Hypothalamus (tissue), 51 donors: ENCODE measurements around the gene NCBP2L.
A peak's percentile ranks its signal among the peaks of the same experiment; 100 is the strongest.

Experiments used
- DNase-seq, 51 donors: peaks; one replicate each; lab custom pipeline; 2025; lab: John Stamatoyannopoulos, UW

NCBP2L gene

DNA sequence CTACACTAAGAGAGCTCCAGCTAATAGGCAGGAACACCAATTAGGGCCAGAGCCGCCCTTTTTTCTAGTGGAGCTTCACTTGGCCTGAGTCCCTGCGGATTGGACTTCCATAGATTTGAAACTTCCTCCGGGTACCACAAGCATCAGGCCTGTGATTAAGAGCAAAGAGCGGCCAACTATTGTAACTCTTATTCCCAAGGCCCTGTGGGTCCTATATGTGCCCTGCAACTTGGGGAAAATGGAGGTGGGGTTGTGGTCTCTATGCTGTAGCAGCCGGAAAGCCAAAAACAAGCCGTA is at the start of gene NCBP2L:
NCBP2L (plus strand) TSS at position 198 of the 297 bp plus-strand sequence. CDS start 16,488 bp downstream, outside the sequence.
- no peak for DNase-seq

DNA sequence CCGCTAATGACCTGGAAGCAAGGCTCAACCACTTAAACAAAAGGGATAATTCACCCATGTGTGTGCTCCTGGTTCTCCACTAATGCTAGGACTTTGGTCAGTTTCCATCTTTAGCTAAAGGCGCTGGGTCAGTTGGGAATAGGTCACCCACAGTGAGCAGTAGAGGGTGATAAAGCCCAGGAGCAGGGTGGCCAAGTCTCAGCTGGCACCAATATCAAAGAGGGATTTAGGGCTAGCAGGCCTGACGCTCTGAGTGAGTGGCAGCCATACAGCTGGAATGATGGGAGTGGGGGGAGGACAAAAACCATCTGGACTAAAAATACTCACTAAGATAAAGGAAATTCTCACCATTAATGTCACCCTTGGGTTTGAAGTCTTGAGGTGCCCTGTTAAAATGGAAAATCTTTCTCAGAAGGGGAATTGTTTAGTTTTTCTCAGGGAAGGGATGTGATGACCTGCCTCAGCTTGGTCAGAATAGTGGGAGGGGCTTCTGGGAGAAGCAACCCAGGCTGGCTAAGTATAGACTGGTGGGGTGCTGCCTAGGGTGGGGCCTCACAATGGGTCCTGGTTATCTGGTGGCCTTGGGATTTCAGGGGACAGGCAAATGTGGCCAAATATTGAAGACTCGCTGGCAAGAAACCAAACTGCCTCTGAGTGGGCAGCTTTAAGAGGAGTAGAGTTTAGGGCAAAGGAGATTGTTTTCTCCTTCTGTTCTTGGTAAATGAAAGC is 49.0 kb upstream of the NCBP2L start:
- peak in 17 of 51 donors; percentile 1 to 28 (median 3) for DNase-seq

DNA sequence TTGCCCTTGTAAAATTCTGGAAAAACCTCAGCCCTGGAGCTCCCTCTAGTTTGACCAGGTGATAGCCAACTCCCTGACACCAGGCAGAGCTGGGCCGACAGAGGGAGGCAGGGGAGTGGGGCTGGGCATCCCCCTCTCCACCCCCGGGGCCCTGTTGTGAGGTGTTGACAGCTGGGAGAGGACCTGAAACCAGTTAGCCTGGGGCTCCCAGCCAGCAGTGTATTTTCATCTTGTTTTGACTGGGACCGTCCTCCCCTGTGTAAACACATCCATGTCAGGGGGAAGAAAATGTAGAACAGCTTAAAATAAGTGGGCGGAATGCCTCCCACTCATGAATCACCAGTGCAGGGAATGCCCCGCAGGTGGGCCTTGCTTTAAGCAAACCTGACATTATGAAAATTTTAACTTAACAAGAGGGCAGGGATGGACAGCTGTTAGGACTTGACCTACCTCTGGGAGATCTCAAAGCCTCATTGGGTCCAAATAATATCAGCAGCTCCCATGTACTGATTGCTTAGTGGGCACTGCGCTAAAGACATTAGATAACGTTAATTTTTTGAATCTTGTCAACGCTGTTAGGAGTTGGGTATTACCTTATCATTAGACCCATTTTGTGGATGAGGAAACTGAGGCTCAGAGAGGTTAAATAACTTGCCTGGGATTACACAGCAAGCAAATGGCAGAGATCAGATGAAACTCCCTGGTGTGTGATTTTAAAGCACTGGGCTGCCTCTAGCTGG is 47.8 kb upstream of the NCBP2L start:
- peak in 1 of 51 donors; percentile 28 for DNase-seq

DNA sequence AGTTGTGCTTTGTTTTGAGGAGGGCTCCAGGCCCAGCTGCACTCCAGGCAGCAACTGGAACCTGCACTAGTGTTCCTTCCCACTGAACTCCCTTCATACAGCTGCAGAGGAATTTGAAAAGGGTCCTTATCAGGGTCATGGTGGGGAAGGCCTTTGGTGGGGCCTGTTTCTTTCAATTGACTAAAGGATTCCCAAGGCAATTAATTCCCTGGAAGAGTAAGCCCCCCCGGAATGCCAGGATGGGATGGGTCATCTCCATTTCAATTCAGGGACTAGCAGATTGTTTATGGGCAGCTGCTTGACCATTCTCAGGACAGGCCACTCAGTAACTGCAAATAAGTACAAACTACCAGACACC is 47.3 kb upstream of the NCBP2L start:
- DNase-seq = no peak

DNA sequence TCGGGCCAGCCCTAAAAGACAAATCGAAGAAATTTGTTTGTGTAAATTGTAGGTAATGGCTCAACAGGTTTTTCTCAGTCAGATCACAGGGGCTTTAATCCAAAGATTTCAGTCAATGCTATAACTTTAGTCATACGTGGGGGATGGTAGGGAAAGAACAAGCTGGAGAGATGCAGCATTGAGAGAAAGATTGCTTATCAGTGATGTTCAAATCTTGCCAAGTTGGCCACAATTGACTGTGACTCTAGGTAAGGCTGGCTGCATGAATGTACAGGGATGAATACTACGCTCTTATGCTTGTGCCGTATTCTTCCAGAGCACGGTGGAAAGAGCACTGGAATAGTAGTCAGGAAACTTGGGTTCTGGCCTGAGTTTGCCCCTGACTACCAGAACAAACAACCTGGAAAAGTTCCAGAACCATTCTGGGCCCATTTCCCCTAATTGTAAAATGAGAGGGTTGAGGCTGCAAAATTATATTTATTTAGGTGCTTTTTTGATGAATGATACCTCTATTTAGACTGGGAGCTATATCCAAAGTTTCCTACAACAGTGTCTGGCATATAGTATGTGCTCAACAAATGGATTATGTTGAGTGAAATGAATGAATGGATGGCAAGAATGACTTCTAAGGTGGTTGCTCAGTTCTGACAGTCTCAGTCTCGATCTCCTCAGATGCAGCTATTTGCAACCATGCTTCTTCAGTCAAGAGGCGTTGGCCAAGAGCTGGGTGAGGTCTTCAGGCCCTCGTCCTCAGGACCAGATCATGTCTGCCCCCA is 46.4 kb upstream of the NCBP2L start:
- no peak for DNase-seq

DNA sequence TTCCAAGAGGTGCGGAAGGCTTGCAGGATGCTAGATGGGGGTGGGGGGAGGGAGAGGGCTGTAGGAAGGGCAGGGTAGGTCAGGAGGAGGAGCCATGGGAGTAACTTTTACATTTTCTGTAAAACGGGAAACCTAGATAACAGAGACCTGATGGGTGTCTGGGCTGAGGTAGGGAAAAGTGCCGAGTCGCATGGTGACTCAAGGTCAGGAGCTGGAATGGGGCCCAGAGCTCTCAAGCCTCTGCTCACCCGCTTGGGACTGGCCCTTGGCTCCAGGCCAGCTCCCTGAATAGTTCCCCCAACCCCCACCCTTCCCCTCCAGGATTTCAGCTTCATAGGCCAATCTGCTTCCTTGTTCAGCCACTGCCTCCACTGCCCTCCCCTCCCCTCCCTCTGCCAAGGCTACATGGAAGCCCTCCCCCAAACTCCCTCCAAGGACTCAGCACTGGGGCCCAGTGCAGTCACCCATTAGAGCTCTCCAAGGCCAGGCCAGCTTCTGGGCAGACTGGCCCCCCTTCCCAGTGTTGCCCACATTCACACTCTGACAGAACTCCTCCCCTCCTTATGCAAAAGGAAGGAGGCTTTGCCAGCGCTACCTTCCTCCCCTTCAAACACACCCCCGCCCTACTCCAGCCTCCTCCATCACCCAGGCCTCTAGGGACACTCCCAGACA is 45.6 kb upstream of the NCBP2L start:
- peak in 47 of 51 donors; percentile 2 to 88 (median 48) for DNase-seq

DNA sequence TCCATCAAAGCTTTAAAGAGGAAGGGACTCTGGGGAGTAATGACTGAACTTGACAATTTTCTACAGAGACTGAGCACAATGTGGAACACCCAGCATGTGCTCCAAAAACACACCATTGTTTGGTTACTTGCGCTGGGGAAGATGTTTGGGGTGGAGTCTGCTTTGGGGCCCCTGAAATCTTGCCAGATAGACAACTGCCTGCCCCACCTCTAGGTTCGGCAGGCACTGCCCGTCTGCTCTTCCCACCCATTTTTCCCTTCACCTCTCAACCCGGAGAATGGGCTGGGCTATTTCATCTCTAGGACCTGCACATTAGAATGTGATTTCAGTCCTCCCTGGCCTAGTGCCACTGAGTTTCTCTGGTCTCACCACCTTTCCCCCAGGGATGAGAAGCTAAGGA is 43.8 kb upstream of the NCBP2L start:
- DNase-seq = no peak

DNA sequence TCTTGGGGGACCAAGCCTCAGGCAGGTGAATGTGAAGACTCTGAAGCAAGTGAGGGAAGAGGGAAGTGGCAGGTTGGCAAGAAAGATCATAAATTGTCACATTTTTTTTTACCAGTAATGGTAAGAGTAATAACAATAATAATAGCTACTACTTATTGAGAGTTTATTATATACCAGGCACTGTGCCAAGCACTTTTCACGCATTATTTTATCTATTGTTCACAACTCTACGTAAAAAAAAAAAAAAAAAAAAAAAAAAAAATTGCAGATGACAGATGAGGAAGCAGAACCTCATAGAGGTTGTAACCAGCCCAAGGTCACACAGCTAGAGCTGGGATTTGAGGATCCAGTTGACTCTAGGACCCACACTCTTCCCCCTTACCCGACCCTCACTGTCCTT is 42.9 kb upstream of the NCBP2L start:
- no peak for DNase-seq

DNA sequence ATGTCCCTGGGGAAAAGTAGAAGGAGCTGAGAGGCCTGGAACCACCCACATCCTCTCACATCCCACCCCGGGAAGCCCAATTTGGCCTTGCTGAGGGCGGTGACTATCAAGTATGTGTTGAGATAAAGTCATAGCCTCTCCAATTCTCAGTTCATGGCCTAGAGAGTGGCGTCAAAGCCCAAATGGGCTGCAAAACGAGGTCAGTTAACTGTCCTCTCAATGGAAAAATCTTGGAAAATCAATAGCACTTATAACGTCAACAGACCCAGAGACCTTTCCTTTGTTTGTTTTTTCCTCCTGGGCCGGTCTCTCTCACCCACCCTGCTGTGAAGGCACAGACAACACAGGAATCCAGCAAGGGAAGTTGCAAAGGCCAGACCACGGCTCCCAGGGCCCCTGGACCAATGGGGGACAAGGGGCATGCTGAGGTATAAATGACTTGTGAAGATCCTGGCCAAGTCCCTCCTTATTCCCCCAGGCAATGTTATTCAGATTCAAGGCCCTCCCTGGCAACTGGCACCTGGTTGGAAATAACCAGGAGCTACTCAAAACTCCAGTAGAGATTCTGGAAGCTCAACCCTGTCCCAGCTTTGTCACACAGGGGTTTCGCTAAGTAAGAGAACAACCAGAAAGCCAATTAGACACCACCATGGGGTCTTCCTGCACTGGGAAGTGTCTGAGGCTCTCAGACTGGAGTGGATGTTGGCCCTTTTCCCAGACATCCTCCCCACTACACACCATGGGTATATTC is 40.6 kb upstream of the NCBP2L start:
- no peak for DNase-seq

DNA sequence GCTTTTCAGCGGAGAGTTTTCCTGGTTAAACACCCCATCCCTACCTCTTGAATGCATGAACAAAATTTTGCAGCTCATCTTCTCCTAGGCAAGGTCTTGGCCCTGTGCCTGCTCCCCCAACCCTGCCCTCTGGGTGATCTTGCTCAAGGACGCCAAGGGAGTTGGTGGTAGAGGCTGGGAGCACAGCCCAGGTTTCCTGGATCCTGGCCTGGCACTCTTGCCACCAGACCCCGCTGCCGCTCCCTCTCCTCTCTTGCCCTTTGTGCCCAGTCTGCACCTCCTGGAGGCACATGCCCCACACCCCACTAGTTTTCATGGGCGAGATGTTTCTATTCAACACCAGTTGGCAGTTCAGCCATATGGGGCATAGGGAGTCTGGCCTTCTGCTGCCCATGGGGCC is 39.3 kb upstream of the NCBP2L start:
- DNase-seq = peak in 23 of 51 donors; percentile 0 to 49 (median 25)

DNA sequence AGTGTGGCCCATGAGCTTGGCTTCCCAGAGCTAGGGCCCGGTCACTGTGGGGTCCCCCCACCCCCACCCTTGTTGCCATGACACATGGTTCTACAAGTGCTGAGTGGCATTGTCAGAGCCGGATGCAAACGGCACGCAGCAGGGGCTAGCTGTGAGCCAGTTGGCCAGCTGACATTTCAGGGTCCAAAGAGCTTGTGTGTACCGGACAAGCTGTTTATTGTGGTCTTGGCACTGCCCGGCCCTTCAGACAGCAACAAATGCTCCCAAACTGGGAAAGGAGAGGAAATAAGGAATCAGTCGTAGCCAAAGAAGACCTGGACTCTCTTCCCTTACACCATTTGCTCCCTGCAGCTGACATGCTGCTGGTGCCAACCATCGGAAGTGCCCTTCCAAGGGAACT is 38.8 kb upstream of the NCBP2L start:
- peak in 46 of 51 donors; percentile 2 to 80 (median 37) for DNase-seq

DNA sequence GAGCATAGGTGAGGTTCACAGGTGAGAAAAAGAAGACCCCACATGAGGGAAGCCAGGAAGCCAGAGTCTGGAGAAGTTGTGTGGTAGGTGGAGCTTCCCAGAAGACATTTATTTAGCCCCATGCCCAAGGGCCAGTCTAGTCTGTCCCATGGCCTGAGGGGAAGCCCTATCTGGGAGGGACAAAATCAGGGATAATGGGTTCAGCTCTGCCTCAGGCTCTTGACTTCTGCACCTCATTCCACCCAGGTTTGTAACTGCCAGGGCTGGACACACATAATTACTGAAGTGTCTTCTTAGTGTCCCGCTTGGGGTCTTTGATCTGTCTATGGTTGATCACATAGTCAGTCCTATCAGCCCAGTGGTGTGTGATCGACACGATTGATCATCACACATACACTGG is 38.0 kb upstream of the NCBP2L start:
- DNase-seq = no peak

DNA sequence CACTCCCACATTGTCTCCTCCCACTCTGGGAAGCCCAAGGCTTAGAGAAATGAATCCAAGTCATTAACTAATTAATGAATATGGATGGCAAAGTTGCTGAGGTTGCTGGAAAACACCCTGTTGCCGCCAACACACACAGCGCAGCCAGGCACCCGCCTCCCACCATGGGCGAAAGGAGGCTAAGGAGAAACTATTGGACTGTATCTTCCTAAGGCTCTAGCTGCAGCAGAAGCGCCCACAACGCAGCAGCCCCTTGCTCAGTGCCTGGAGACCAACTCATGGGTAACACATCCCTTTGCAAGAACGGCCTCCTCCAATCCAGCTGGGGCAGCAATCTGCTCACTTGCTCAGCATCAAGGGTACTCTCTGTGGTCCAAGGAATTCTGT is 36.1 kb upstream of the NCBP2L start:
- peak in 12 of 51 donors; percentile 16 to 44 (median 30) for DNase-seq

DNA sequence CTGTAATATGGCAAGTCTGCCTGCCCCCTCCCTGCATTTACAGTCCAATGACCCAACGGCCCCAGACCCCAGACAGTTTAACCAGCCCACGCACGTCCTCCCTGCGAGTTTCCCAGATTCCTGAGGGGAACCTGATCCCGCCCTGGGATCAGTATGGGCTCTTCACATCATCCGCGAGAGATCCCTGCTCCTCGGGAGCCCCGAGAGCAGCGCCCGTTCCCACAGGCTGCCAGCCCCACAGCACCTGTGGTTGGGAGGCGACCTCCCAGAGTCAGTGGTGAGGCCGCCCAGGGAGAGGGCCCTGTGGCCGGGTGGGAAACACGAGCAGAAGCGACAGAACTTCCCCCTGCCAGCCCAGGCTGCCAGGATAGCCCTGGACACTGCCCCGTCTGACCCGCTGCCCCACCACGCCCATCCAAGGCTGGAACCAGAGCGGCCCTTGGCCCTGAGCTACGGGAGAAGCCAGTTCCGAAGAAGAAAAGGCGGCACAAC is 34.8 kb upstream of the NCBP2L start:
- peak in 1 of 51 donors; percentile 22 for DNase-seq

DNA sequence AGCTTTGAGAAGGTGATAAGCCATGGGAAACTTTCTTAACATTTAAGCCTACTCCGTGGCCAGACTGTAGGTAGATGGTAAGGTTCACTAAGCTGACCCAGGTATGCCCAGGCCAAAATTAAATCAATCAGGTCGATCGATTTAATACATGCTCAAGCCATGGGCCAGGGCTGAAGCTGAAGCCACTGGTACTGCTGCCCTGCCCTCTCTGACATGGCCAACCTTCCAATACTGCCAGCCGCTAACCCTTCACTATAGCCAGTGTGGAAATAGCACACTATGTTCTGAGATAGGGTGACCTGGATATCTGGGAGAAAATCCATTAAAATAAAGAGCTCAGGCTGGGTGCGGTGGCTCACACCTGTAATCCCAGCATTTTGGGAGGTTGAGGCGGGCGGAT is 33.5 kb upstream of the NCBP2L start:
- no peak for DNase-seq

DNA sequence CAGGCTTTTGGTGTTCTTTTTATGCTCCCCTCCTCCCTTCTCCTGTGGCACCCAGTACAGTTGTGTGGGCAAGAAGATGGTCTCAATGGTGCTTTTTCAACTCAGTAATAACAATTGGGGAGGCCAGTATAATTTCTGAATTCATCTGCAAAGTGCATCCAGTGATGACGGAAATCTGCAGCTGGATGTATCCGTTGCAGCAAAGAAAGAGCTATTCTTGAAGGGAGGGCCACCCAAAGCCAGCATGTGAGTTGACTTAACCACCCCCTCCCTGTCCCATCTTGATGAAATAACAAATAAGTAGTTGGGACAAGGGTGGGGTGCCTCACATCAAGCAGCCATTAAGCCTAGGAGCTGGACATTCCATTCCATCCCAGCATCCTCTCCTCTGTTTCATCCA is 32.7 kb upstream of the NCBP2L start:
- DNase-seq = peak in 10 of 51 donors; percentile 2 to 20 (median 7)

DNA sequence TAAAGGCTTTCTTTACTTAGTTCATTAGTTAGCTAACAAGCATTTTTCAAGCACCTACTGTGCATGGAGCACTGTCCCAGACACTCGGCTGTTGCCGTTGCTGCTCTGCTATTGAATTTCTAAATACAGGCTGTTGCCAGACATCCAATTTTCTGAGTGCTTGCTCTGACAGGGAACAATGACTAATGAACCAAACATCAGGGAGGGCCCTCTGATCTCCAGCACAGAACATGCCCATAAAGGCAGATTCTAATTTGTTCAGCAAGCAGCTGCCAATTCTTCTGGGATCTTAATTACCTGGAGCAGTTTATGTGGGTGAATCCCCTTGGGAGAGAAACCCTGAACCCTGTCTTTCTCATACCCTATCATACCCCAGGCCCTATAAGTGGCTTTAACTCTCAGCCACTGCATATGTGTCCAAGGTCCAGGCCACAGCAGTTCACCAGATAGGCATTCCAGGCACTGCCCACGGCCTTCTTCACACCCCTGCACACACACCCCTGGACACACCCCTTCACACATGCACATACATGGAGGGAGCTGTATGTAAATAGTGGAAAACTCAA is 29.9 kb upstream of the NCBP2L start:
- DNase-seq = peak in 6 of 51 donors; percentile 1 to 36 (median 8)

DNA sequence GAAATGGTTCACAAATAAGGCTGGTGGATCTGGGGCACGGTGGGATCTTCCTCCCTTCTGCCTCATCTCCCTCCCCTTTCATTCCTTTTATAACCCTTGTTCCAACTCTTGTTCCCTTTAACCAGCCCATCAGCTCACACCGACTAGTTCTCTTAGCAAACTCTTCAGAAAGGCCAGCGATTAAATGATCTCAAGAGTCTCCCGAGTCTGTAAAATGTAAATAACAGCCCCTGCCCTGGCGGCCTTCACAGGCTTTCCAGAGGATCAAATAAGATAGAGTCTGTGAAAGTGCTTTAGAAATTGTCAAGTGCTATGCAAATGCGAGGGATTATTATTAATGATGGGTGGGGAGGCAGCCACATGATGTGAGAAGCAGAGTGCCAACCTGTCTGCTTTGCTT is 29.0 kb upstream of the NCBP2L start:
- no peak for DNase-seq

DNA sequence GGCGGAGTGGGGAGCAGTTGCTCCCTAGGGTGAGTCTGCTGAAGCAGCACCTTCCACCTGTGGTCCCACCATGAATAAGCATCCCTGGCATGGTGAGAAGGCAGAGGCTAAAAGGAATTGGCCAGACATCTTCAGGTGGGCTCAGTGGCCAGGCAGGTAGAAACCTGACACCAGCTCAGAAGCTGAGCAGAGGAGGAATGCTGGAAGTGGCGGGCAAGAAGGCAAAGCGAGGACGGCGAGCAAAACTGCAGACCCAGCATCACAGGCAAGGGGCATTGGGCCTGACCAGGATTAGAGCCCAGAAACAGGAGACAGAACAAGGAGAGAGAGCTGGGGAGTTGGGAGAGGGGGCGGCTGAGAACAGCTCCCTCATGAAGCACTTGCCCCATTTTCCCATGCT is 27.3 kb upstream of the NCBP2L start:
- no peak for DNase-seq
